Stimulated activated effector memory CD8-positive, alpha-beta T cell treated with anti-CD3 and anti-CD28 coated beads, Interleukin-12 subunit alpha, Interleukin-12 subunit beta, amount 100 ng/mL, for 72 hours (primary cell): ENCODE results near the gene KRTAP3-3.

Experiments
- ATAC-seq: fragments of 150-1000 bp; cut with Tn5 transposase; 2 replicates; pipeline ENCODE4 v1.10.0; 2021
- DNase-seq, 2 donors: peaks; one replicate each; pipeline ENCODE4 v3.0.0; 2021 to 2022; ENCODE audit warnings: low spot score in 2 of 2
- H3K27ac Mint-ChIP-seq: one replicate; pipeline ENCODE4 v1.8.0; 2022; ENCODE audit warnings: mild to moderate bottlenecking, mixed read lengths
- H3K36me3 Mint-ChIP-seq: one replicate; pipeline ENCODE4 v1.8.0; 2022; ENCODE audit warnings: mild to moderate bottlenecking, mixed read lengths
- H3K4me1 Mint-ChIP-seq: one replicate; pipeline ENCODE4 v1.8.0; 2022; ENCODE audit warnings: mixed read lengths
- H3K4me3 Mint-ChIP-seq: one replicate; pipeline ENCODE4 v1.8.0; 2022; ENCODE audit warnings: mild to moderate bottlenecking, mixed read lengths
- H3K9me3 Mint-ChIP-seq: one replicate; pipeline ENCODE4 v1.8.0; 2022; ENCODE audit warnings: mixed read lengths

KRTAP3-3 gene

GRCh38 chr17:40956401-40957254, 37.3 kb downstream of the KRTAP3-3 start:
- no peak for ATAC-seq
- no peaks in the 10 kb centered on the region for H3K36me3 Mint-ChIP-seq
- no peak overlapping the region for H3K27ac Mint-ChIP-seq
- H3K4me3 Mint-ChIP-seq = no peak overlapping the region
- no peaks in the 10 kb centered on the region for H3K9me3 Mint-ChIP-seq
- H3K4me1 Mint-ChIP-seq = peaks cover 4% of the 10 kb centered on the region
- no peak for DNase-seq

DNA sequence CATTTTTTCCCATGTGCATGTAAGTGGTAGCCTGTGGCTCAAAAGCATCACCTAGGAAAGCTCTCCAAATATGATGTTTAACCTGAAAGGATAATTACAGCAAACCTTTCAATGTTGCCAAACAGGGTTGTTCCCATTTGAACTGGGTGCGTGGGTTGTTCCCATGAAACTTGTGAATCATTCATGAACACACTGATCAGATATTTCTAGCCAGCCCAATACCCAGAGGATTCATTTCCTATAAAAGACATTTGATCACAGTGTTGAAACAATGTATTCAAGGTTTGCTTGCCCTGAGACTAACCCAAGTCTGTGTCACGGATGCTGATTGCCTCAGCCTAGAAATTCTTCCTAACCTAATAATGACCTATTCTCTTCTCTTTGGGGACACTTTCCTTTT, 40.1 kb downstream of the KRTAP3-3 start:
- ATAC-seq (no peak), DNase-seq (no peak)
- Mint-ChIP-seq H3K27ac (no peak overlapping the region), H3K36me3 (no peaks in the 10 kb centered on the region), H3K4me1 (no peaks in the 10 kb centered on the region), H3K9me3 (no peaks in the 10 kb centered on the region), H3K4me3 (no peak overlapping the region)

- Mint-ChIP-seq H3K36me3 (no peaks in the 10 kb centered on the region), H3K27ac (no peak overlapping the region), H3K9me3 (no peaks in the 10 kb centered on the region), H3K4me3 (no peak overlapping the region), H3K4me1 (no peaks in the 10 kb centered on the region)
- no peak for ATAC-seq
- no peak for DNase-seq
Observed at GRCh38 chr17:40952661-40953060, 41.3 kb downstream of the KRTAP3-3 start.

DNA sequence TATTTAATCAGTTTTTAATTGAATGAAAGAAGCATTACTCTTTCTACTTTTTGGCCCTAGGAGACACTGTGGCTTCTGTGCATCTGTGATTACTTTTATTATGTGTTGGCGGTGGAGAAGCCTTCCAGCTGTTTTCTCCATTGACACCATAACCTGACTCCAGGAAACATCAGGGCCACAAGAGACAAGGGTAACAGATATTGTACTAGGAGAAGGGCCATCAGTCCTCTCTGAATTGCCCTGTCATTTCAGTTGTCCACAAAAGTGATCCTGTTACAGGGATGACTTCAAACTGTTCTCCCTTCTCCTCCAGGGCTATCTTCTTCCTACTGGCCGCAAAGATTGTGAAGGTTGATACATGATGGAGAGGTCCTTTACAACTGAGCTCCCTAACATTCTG, 41.8 kb downstream of the KRTAP3-3 start:
- ATAC-seq (no peak), DNase-seq (no peak)
- no peak overlapping the region for H3K4me3 Mint-ChIP-seq
- no peaks in the 10 kb centered on the region for H3K9me3 Mint-ChIP-seq
- no peaks in the 10 kb centered on the region for H3K4me1 Mint-ChIP-seq
- H3K27ac Mint-ChIP-seq = no peak overlapping the region
- H3K36me3 Mint-ChIP-seq = no peaks in the 10 kb centered on the region

GRCh38 chr17:40951011-40951622, 42.8 kb downstream of the KRTAP3-3 start:
- DNase-seq = no peak
- H3K4me3 Mint-ChIP-seq = no peak overlapping the region
- H3K36me3 Mint-ChIP-seq = no peaks in the 10 kb centered on the region
- H3K9me3 Mint-ChIP-seq = no peaks in the 10 kb centered on the region
- H3K4me1 Mint-ChIP-seq = no peaks in the 10 kb centered on the region
- no peak for ATAC-seq
- H3K27ac Mint-ChIP-seq = no peak overlapping the region

- Mint-ChIP-seq H3K27ac (no peak overlapping the region), H3K9me3 (no peaks in the 10 kb centered on the region), H3K4me1 (no peaks in the 10 kb centered on the region), H3K36me3 (no peaks in the 10 kb centered on the region), H3K4me3 (no peak overlapping the region)
- no peak for DNase-seq
- ATAC-seq = no peak
Observed at GRCh38 chr17:40950176-40950575, 43.8 kb downstream of the KRTAP3-3 start.

GRCh38 chr17:40949418-40949817, 44.5 kb downstream of the KRTAP3-3 start:
- no peak overlapping the region for H3K4me3 Mint-ChIP-seq
- DNase-seq (no peak), ATAC-seq (no peak)
- H3K4me1 Mint-ChIP-seq = no peaks in the 10 kb centered on the region
- no peaks in the 10 kb centered on the region for H3K36me3 Mint-ChIP-seq
- H3K27ac Mint-ChIP-seq = no peak overlapping the region
- no peaks in the 10 kb centered on the region for H3K9me3 Mint-ChIP-seq

- no peaks in the 10 kb centered on the region for H3K36me3 Mint-ChIP-seq
- no peaks in the 10 kb centered on the region for H3K9me3 Mint-ChIP-seq
- H3K4me3 Mint-ChIP-seq = no peak overlapping the region
- H3K27ac Mint-ChIP-seq = no peak overlapping the region
- DNase-seq (no peak), ATAC-seq (no peak)
- no peaks in the 10 kb centered on the region for H3K4me1 Mint-ChIP-seq
Observed at GRCh38 chr17:40947929-40948328, 46.0 kb downstream of the KRTAP3-3 start.

- no peaks in the 10 kb centered on the region for H3K9me3 Mint-ChIP-seq
- H3K36me3 Mint-ChIP-seq = no peaks in the 10 kb centered on the region
- ATAC-seq (no peak), DNase-seq (no peak)
- H3K4me3 Mint-ChIP-seq = no peak overlapping the region
- no peak overlapping the region for H3K27ac Mint-ChIP-seq
- peaks cover 8% of the 10 kb centered on the region for H3K4me1 Mint-ChIP-seq
Observed at GRCh38 chr17:40945414-40945813, 48.5 kb downstream of the KRTAP3-3 start.

DNA sequence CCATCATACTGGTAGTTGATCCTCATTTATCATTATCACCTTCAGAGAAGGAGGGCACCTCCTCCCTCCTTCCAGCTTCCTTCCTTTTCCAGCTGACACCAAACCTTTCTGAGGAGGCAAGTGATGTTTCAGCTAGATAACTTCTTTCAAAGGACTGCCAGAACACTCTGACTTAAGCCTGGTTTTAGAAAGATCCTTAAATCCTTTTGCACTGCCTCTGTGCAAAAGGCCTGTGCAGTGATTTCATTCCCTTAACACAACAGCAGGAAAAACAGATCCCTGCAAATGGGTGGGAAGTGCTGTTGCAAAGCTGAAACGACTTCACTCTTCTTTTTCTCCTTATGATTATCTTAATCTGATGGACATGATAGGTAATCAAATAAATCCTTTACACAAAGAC, 49.4 kb downstream of the KRTAP3-3 start:
- no peak for ATAC-seq
- no peak for DNase-seq
- no peak overlapping the region for H3K4me3 Mint-ChIP-seq
- H3K27ac Mint-ChIP-seq = no peak overlapping the region
- peaks cover 8% of the 10 kb centered on the region for H3K4me1 Mint-ChIP-seq
- H3K9me3 Mint-ChIP-seq = no peaks in the 10 kb centered on the region
- no peaks in the 10 kb centered on the region for H3K36me3 Mint-ChIP-seq
